Fibroblast of the aortic adventitia (primary cell): ENCODE data around the gene PIP5K1B. TPM values are rescaled to one million over a fixed set of nuclear protein-coding genes. Genes with fewer than 3 reads are reported as not detected.

Source experiments
- DNase-seq: peaks from one replicate; pipeline ENCODE4 v3.0.0-alpha.2; 2010; ENCODE audit warnings: low read depth
- H3K4me3 ChIP-seq: 2 replicates; pipeline ENCODE4 v1.5.1; 2011; ENCODE audit warnings: low read depth, mild to moderate bottlenecking, control low read depth, low read length, moderate library complexity
- CTCF ChIP-seq: IDR thresholded peaks from 2 replicates; pipeline ENCODE4 v1.5.1; 2011; ENCODE audit warnings: mild to moderate bottlenecking, low read length, control low read depth, inconsistent platforms; ENCODE audit not compliant: insufficient read depth
- total RNA-seq: library from RNA; depleted of rRNA; stranded (reverse); fragments of >200 nt; gene quantifications from 2 replicates; pipeline ENCODE4 v1.2.3, GENCODE V29; 2012; ENCODE audit warnings: low replicate concordance

The PIP5K1B gene
- total RNA-seq, 1 donor: not detected

GRCh38 chr9:68711281-68711680, 6.2 kb downstream of the PIP5K1B start:
- no peak for DNase-seq
- no peak for TF ChIP-seq CTCF
- H3K4me3 ChIP-seq: no peak overlapping the region

GRCh38 chr9:68711932-68712331, 6.9 kb downstream of the PIP5K1B start:
- no peak for DNase-seq
- TF ChIP-seq CTCF: no peak
- H3K4me3 ChIP-seq: no peak overlapping the region

GRCh38 chr9:68714416-68715180, 9.6 kb downstream of the PIP5K1B start:
- no peak for DNase-seq
- no peak overlapping the region for H3K4me3 ChIP-seq
- TF ChIP-seq CTCF: no peak

- no peak for TF ChIP-seq CTCF
- DNase-seq: no peak
- H3K4me3 ChIP-seq: no peak overlapping the region
These were observed 10.1 kb downstream of the PIP5K1B start for GRCh38 chr9:68715181-68715456.

GRCh38 chr9:68717552-68718443, 12.8 kb downstream of the PIP5K1B start:
- no peak for TF ChIP-seq CTCF
- no peak overlapping the region for H3K4me3 ChIP-seq
- DNase-seq: no peak

- TF ChIP-seq CTCF: no peak
- H3K4me3 ChIP-seq: no peak overlapping the region
- no peak for DNase-seq
These were observed 14.8 kb downstream of the PIP5K1B start for GRCh38 chr9:68719847-68720246.
